GM21717 (cell line): ENCODE measurements around the gene CHRFAM7A.
"Not testable (repeated sequence)": the region's sequence is repeated elsewhere in the genome, so short reads cannot be mapped to it uniquely, and the experiment has no call there.

Experiments used
- ATAC-seq: cut with Tn5 transposase; IDR thresholded peaks from one replicate; pipeline ENCODE4 v1.9.1; 2021; ENCODE audit warnings: mild to moderate bottlenecking, moderate library complexity; ENCODE audit not compliant: unreplicated experiment

The CHRFAM7A gene

DNA sequence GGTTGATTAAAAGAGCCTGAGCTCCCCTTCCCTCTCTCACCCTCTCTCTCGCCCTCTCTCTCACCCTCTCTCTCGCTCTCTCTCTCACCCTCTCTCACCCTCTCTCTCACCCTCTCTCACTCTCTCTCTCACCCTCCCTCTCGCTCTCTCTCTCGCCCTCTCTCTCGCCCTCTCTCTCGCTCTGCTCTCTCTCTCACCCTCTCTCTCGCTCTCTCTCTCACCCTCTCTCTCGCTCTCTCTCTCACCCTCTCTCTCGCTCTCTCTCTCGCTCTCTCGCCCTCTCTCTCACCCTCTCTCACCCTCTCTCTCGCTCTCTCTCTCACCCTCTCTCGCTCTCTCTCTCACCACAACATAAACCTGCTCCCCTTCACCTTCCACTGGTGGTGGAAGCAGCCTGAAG is 67.2 kb downstream of the CHRFAM7A start:
- not testable (repeated sequence) for ATAC-seq

- not testable (repeated sequence) for ATAC-seq
These were observed 72.3 kb downstream of the CHRFAM7A start for GRCh38 chr15:30321063-30321462.

DNA sequence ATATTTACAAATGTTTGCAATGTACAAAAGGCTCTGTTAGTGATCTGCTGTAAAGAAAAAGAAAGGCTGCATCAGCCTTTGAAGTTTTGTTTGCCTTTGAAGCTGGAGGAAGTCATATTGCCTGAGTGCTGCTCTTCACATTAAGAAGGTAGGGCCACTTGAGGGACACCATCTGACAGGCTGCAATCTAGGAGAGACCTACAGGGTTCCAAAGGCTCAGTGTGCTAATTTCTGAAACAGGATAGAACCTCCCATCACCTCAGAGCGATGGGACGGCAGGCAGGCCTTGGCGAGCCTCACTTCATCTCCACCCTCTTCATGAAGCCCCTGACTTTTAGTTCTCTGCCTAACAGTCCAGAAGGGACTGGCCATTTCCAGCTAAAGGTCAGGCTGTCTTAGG is 77.6 kb downstream of the CHRFAM7A start:
- ATAC-seq: not testable (repeated sequence)

DNA sequence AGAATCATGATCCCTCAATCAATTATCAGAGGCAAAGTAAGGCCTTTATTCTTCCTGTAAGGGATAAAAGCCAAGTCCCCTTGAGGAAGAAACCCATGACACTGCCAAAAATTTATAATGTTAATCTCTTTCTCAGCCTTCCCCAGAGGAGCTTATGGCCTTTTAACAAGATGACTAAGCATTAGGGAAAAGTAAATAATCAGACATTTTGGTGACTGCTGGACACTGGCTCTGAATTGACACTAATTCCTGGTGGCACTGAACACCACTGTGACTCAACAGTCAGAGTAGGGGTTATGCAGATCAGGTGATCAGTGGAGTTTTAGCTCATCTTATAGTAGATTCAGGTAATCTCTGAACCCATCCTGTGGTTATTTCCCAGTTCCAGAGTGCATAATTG is 82.8 kb downstream of the CHRFAM7A start:
- ATAC-seq: not testable (repeated sequence)
